GM23338 (cell line): ENCODE results near the gene PTGDR2. TPM values are rescaled to one million over a fixed set of nuclear protein-coding genes. Genes with fewer than 3 reads are reported as not detected.

ENCODE experiments used
- ATAC-seq: fragments of 200-7000 bp; cut with Tn5 transposase; 3 replicates; pipeline ENCODE4 v1.9.1; 2020
- DNase-seq: peaks from one replicate; pipeline ENCODE4 v3.0.0-alpha.2; 2015; ENCODE audit warnings: low spot score
- H2AFZ ChIP-seq: fragments of 200-600 bp; sonication (generic); 2 replicates; pipeline ENCODE4 v1.8.0; 2016; ENCODE audit warnings: antibody characterized with exemption, mild to moderate bottlenecking, moderate library complexity
- H3F3A ChIP-seq: fragments of 200-600 bp; sonication (generic); replicated peaks from 2 replicates; pipeline ENCODE4 v1.8.0; 2017; ENCODE audit warnings: antibody characterized with exemption, mixed run types, low read depth
- H3K27ac ChIP-seq: fragments of 200-600 bp; sonication (generic); 2 replicates; pipeline ENCODE4 v1.6.1; 2016; ENCODE audit warnings: low read depth
- H3K27me3 ChIP-seq: fragments of 200-600 bp; sonication (generic); 2 replicates; pipeline ENCODE4 v1.8.0; 2016; ENCODE audit warnings: mild to moderate bottlenecking, mixed run types, moderate library complexity; ENCODE audit not compliant: insufficient read depth
- H3K36me3 ChIP-seq: fragments of 200-600 bp; sonication (generic); 2 replicates; pipeline ENCODE4 v1.8.0; 2016; ENCODE audit warnings: mild to moderate bottlenecking; ENCODE audit not compliant: insufficient read depth
- H3K4me1 ChIP-seq: fragments of 200-600 bp; sonication (generic); 2 replicates; pipeline ENCODE4 v1.8.0; 2016; ENCODE audit warnings: mild to moderate bottlenecking, moderate library complexity; ENCODE audit not compliant: insufficient read depth
- H3K4me2 ChIP-seq: fragments of 200-600 bp; sonication (generic); 2 replicates; pipeline ENCODE4 v1.7.1; 2017; ENCODE audit warnings: mixed run types
- H3K4me3 ChIP-seq: fragments of 200-600 bp; sonication (generic); 2 replicates; pipeline ENCODE4 v1.6.1; 2016; ENCODE audit warnings: mixed run types
- H3K79me2 ChIP-seq: fragments of 200-600 bp; sonication (generic); replicated peaks from 2 replicates; pipeline ENCODE4 v1.8.0; 2017; ENCODE audit warnings: mild to moderate bottlenecking; ENCODE audit not compliant: insufficient read depth
- H3K9me2 ChIP-seq: fragments of 200-600 bp; sonication (generic); 2 replicates; pipeline ENCODE4 v1.8.0; 2017; ENCODE audit not compliant: insufficient read depth
- H4K20me1 ChIP-seq: fragments of 200-600 bp; sonication (generic); replicated peaks from 2 replicates; pipeline ENCODE4 v1.8.0; 2017; ENCODE audit warnings: mild to moderate bottlenecking; ENCODE audit not compliant: insufficient read depth
- H3K27ac Mint-ChIP-seq: 2 replicates; pipeline ENCODE4 v1.8.0; 2020; ENCODE audit warnings: inconsistent platforms, mild to moderate bottlenecking, moderate library complexity, mixed read lengths
- H3K27me3 Mint-ChIP-seq: 3 replicates; pipeline ENCODE4 v1.8.0; 2022; ENCODE audit warnings: low read depth, mild to moderate bottlenecking, moderate library complexity, mixed read lengths, inconsistent platforms; ENCODE audit not compliant: insufficient read depth, poor library complexity
- H3K36me3 Mint-ChIP-seq: 3 replicates; pipeline ENCODE4 v1.8.0; 2021; ENCODE audit warnings: low read depth, mild to moderate bottlenecking, inconsistent platforms, moderate library complexity, mixed read lengths
- H3K4me1 Mint-ChIP-seq: 3 replicates; pipeline ENCODE4 v1.8.0; 2020; ENCODE audit warnings: mild to moderate bottlenecking, inconsistent platforms, mixed read lengths
- H3K4me3 Mint-ChIP-seq: 3 replicates; pipeline ENCODE4 v1.8.0; 2021; ENCODE audit warnings: moderate library complexity, mild to moderate bottlenecking, inconsistent platforms, mixed read lengths
- H3K9me3 Mint-ChIP-seq: 3 replicates; pipeline ENCODE4 v1.8.0; 2020; ENCODE audit warnings: moderate library complexity, mild to moderate bottlenecking, inconsistent platforms, mixed read lengths
- CREB1 ChIP-seq: fragments of 250-450 bp; sonication (Bioruptor Pico); IDR thresholded peaks from 2 replicates; pipeline ENCODE4 v1.5.0; 2020; ENCODE audit warnings: low read depth, mild to moderate bottlenecking, moderate library complexity
- ETS1 ChIP-seq: IDR thresholded peaks from 2 replicates; pipeline ENCODE4 v1.6.1; 2016; ENCODE audit warnings: antibody characterized with exemption
- EZH2 ChIP-seq: fragments of 200-600 bp; sonication (generic); IDR thresholded peaks from one replicate; pipeline ENCODE4 v1.8.0; 2017; ENCODE audit warnings: antibody characterized with exemption, mild to moderate bottlenecking, low read depth; ENCODE audit not compliant: unreplicated experiment
- EZH2phosphoT487 ChIP-seq: fragments of 200-600 bp; sonication (generic); IDR thresholded peaks from one replicate; pipeline ENCODE4 v1.8.1; 2018; ENCODE audit warnings: antibody characterized with exemption; ENCODE audit not compliant: unreplicated experiment
- JUNB ChIP-seq: IDR thresholded peaks from one replicate; pipeline ENCODE4 v1.6.1; 2016; ENCODE audit warnings: antibody characterized with exemption; ENCODE audit not compliant: unreplicated experiment
- NANOG ChIP-seq: IDR thresholded peaks from 2 replicates; pipeline ENCODE4 v1.6.1; 2016; ENCODE audit warnings: antibody characterized with exemption, borderline replicate concordance
- POLR2AphosphoS5 ChIP-seq: IDR thresholded peaks from 2 replicates; pipeline ENCODE4 v1.6.1; 2016; ENCODE audit warnings: antibody characterized with exemption, low read depth
- STAT1 ChIP-seq: IDR thresholded peaks from one replicate; pipeline ENCODE4 v1.6.1; 2016; ENCODE audit warnings: antibody characterized with exemption; ENCODE audit not compliant: unreplicated experiment
- ZNF114 ChIP-seq: fragments of 250-450 bp; sonication (Bioruptor Pico); IDR thresholded peaks from 2 replicates; pipeline ENCODE4 v1.5.0; 2020; ENCODE audit warnings: mild to moderate bottlenecking, moderate library complexity
- ZNF331 ChIP-seq: fragments of 250-450 bp; sonication (Bioruptor Pico); IDR thresholded peaks from 2 replicates; pipeline ENCODE4 v1.5.0; 2020; ENCODE audit warnings: low read depth, mild to moderate bottlenecking, moderate library complexity
- polyA plus RNA-seq: library from polyadenylated mRNA; unstranded; fragments of >200 nt; fragmentation: Nextera tagmentation; extraction: Ambion mirVana; gene quantifications from 2 replicates; pipeline ENCODE4 v1.2.1, GENCODE V29; 2016
- total RNA-seq: library from RNA; depleted of rRNA; stranded (reverse); fragments of >200 nt; shearing (Covaris generic); gene quantifications from 2 replicates; pipeline ENCODE4 v1.2.3, GENCODE V29; 2014
- TF ChIP-seq, protein P1 (sequence below): IDR thresholded peaks from one replicate; pipeline ENCODE4 v1.6.1; 2018; ENCODE audit warnings: antibody characterized with exemption; ENCODE audit not compliant: unreplicated experiment
- TF ChIP-seq, protein P2 (sequence below): fragments of 250-450 bp; sonication (Bioruptor Pico); IDR thresholded peaks from 2 replicates; pipeline ENCODE4 v1.5.0; 2020; ENCODE audit warnings: mild to moderate bottlenecking, moderate library complexity
- TF ChIP-seq, protein P3 (sequence below), 2 experiments: fragments of 200-600 bp in 1 of 2; sonication (generic) in 1 of 2; conservative IDR thresholded peaks; 2 replicates each; pipeline versions ENCODE4 v1.5.1 to v1.6.1; 2016 to 2017; ENCODE audit warnings: antibody characterized with exemption in 2 of 2, low read depth in 2 of 2, mild to moderate bottlenecking in 2 of 2, moderate library complexity in 1 of 2

Gene PTGDR2
- total and polyA plus RNA-seq, 2 experiments from 2014 or later: 0.24 to 0.73 TPM

DNA sequence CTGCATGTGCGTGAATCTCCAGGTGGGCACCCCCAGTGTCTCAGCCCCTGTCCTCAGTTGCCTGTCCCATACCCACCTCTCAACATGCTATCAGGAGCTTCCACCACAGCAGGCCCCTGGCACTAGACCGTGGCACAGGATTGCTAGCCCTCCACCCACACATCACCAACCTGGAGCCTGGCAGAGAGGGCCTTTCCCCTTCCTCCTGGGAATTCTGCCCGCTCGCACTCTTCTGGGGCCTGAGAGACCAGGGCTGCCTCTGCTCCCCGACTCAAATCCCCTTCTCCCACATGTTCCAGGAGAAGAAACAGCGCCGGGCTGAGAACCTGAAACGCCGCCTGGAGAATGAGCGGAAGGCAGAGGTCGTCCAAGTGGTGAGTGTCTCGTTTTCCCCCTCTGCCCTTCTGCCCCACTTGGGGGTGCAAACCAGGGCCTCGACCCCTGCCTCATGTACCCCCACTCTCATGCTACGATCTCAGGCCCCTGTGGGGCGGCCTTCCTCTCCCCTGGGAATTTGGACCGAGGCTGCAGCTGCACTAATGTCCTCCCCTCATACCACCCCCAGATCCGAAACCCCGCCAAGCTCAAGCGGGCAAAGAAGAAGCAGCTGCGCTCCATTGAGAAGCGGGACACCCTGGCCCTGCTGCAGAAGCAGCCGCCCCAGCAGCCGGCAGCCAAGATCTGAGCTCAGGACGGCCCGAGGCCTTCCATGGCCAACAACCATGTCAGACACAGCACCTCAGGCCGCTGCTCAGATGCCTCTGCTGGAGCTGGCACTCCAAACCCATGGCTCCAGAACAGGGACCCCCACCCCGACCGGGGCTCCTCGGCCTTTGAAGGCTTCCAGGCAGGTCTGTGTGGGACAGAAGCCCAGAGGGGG, 5.9 kb downstream of the PTGDR2 start:
- no peak overlapping the region for H3K4me3 Mint-ChIP-seq
- DNase-seq (no peak), ATAC-seq (no peak)
- Histone ChIP-seq H3K27ac (no peak overlapping the region), H2AFZ (no peak overlapping the region), H3K36me3 (no peaks in the 10 kb centered on the region; the same call in 1 of the 2 replicates), H3K4me3 (no peak overlapping the region), H3K4me2 (no peak overlapping the region), H4K20me1 (peaks cover 5% of the 10 kb centered on the region; the same call in 1 of the 2 replicates), H3K27me3 (peaks cover 23% of the 10 kb centered on the region), H3K79me2 (peaks cover 20% of the 10 kb centered on the region), H3K4me1 (0 out of 2 replicates have a peak, but pooled peaks cover 5% of the 10 kb centered on the region), H3K9me2 (no peaks in the 10 kb centered on the region), H3F3A (peaks cover 9% of the 10 kb centered on the region; the same call in 1 of the 2 replicates)
- peaks cover 21% of the 10 kb centered on the region for H3K4me1 Mint-ChIP-seq
- peaks cover 17% of the 10 kb centered on the region for H3K27me3 Mint-ChIP-seq
- H3K27ac Mint-ChIP-seq: no peak overlapping the region
- H3K36me3 Mint-ChIP-seq: peaks cover 53% of the 10 kb centered on the region
- TF ChIP-seq CREB1 (CRISPR knock-in tag): no peak
- no peak for TF ChIP-seq POLR2AphosphoS5
- TF ChIP-seq, protein P1, sequence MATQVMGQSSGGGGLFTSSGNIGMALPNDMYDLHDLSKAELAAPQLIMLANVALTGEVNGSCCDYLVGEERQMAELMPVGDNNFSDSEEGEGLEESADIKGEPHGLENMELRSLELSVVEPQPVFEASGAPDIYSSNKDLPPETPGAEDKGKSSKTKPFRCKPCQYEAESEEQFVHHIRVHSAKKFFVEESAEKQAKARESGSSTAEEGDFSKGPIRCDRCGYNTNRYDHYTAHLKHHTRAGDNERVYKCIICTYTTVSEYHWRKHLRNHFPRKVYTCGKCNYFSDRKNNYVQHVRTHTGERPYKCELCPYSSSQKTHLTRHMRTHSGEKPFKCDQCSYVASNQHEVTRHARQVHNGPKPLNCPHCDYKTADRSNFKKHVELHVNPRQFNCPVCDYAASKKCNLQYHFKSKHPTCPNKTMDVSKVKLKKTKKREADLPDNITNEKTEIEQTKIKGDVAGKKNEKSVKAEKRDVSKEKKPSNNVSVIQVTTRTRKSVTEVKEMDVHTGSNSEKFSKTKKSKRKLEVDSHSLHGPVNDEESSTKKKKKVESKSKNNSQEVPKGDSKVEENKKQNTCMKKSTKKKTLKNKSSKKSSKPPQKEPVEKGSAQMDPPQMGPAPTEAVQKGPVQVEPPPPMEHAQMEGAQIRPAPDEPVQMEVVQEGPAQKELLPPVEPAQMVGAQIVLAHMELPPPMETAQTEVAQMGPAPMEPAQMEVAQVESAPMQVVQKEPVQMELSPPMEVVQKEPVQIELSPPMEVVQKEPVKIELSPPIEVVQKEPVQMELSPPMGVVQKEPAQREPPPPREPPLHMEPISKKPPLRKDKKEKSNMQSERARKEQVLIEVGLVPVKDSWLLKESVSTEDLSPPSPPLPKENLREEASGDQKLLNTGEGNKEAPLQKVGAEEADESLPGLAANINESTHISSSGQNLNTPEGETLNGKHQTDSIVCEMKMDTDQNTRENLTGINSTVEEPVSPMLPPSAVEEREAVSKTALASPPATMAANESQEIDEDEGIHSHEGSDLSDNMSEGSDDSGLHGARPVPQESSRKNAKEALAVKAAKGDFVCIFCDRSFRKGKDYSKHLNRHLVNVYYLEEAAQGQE: no peak
- no peak for TF ChIP-seq EZH2
- TF ChIP-seq STAT1: no peak
- TF ChIP-seq JUNB: no peak
- TF ChIP-seq, protein P2, sequence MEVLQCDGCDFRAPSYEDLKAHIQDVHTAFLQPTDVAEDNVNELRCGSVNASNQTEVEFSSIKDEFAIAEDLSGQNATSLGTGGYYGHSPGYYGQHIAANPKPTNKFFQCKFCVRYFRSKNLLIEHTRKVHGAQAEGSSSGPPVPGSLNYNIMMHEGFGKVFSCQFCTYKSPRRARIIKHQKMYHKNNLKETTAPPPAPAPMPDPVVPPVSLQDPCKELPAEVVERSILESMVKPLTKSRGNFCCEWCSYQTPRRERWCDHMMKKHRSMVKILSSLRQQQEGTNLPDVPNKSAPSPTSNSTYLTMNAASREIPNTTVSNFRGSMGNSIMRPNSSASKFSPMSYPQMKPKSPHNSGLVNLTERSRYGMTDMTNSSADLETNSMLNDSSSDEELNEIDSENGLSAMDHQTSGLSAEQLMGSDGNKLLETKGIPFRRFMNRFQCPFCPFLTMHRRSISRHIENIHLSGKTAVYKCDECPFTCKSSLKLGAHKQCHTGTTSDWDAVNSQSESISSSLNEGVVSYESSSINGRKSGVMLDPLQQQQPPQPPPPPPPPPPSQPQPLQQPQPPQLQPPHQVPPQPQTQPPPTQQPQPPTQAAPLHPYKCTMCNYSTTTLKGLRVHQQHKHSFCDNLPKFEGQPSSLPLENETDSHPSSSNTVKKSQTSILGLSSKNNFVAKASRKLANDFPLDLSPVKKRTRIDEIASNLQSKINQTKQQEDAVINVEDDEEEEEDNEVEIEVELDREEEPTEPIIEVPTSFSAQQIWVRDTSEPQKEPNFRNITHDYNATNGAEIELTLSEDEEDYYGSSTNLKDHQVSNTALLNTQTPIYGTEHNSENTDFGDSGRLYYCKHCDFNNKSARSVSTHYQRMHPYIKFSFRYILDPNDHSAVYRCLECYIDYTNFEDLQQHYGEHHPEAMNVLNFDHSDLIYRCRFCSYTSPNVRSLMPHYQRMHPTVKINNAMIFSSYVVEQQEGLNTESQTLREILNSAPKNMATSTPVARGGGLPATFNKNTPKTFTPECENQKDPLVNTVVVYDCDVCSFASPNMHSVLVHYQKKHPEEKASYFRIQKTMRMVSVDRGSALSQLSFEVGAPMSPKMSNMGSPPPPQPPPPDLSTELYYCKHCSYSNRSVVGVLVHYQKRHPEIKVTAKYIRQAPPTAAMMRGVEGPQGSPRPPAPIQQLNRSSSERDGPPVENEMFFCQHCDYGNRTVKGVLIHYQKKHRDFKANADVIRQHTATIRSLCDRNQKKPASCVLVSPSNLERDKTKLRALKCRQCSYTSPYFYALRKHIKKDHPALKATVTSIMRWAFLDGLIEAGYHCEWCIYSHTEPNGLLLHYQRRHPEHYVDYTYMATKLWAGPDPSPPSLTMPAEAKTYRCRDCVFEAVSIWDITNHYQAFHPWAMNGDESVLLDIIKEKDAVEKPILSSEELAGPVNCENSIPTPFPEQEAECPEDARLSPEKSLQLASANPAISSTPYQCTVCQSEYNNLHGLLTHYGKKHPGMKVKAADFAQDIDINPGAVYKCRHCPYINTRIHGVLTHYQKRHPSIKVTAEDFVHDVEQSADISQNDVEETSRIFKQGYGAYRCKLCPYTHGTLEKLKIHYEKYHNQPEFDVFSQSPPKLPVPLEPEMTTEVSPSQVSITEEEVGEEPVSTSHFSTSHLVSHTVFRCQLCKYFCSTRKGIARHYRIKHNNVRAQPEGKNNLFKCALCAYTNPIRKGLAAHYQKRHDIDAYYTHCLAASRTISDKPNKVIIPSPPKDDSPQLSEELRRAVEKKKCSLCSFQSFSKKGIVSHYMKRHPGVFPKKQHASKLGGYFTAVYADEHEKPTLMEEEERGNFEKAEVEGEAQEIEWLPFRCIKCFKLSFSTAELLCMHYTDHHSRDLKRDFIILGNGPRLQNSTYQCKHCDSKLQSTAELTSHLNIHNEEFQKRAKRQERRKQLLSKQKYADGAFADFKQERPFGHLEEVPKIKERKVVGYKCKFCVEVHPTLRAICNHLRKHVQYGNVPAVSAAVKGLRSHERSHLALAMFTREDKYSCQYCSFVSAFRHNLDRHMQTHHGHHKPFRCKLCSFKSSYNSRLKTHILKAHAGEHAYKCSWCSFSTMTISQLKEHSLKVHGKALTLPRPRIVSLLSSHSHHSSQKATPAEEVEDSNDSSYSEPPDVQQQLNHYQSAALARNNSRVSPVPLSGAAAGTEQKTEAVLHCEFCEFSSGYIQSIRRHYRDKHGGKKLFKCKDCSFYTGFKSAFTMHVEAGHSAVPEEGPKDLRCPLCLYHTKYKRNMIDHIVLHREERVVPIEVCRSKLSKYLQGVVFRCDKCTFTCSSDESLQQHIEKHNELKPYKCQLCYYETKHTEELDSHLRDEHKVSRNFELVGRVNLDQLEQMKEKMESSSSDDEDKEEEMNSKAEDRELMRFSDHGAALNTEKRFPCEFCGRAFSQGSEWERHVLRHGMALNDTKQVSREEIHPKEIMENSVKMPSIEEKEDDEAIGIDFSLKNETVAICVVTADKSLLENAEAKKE (CRISPR knock-in tag): no peak
- no peak for TF ChIP-seq ETS1
- TF ChIP-seq ZNF114 (CRISPR knock-in tag): no peak
- no peak for TF ChIP-seq ZNF331
- TF ChIP-seq, protein P3, sequence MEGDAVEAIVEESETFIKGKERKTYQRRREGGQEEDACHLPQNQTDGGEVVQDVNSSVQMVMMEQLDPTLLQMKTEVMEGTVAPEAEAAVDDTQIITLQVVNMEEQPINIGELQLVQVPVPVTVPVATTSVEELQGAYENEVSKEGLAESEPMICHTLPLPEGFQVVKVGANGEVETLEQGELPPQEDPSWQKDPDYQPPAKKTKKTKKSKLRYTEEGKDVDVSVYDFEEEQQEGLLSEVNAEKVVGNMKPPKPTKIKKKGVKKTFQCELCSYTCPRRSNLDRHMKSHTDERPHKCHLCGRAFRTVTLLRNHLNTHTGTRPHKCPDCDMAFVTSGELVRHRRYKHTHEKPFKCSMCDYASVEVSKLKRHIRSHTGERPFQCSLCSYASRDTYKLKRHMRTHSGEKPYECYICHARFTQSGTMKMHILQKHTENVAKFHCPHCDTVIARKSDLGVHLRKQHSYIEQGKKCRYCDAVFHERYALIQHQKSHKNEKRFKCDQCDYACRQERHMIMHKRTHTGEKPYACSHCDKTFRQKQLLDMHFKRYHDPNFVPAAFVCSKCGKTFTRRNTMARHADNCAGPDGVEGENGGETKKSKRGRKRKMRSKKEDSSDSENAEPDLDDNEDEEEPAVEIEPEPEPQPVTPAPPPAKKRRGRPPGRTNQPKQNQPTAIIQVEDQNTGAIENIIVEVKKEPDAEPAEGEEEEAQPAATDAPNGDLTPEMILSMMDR (conservative IDR thresholded peaks at IDR 0.05; ENCODE audit: low read depth in 2 of 2): no peak
- no peak for TF ChIP-seq EZH2phosphoT487
- no peak for TF ChIP-seq NANOG
- H3K9me3 Mint-ChIP-seq: no peaks in the 10 kb centered on the region; the same call in 2 of the 3 replicates
